NCI-H1417 (cell line): Measurements from ENCODE around the gene MUSK.
"Not testable (repeated sequence)": the region's sequence is repeated elsewhere in the genome, so short reads cannot be mapped to it uniquely, and the experiment has no call there.

Experiments
- DNase-seq, 3 experiments: peaks; one replicate each; lab custom pipeline; 2025; lab: John Stamatoyannopoulos, UW

MUSK gene

DNA sequence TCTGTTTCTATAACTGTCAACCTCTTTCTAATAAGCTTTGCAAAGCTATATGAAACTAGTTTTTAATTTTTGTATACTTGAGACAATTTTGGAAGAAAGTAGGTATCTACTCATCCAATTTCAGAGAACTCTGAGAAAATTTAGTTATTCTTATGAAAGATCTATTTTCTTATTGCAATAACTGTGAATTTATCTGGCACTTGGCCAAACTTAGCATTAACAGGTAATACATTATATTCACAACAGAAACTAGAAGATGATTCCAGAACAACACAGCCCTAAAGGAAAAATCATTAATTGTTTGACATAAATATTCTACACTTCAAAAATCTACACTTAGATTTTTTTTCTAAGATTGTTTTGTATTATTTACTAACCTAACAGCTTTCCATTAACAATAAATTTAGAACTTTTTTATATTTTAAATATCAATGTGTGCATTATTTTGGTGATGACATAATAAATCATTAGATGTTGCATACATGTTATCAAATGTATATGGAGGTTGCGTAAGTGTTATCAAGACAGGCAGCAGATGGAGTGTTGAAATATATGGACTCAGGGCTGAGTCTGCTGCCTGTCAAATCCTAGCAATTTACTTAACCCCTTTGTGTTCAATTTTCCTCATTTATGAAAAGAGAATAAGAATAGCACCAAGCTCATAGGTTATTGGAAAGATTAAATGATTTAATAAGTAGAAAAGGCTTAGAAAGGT, 141.8 kb downstream of the MUSK start:
- DNase-seq, result no peak

- DNase-seq, result peak in 1 of 3 experiments; percentile 13
Observed at GRCh38 chr9:110812886-110813285, 144.3 kb downstream of the MUSK start.

- no peak for DNase-seq
Observed at GRCh38 chr9:110814159-110814558, 145.6 kb downstream of the MUSK start.

GRCh38 chr9:110815361-110815760, 146.8 kb downstream of the MUSK start:
- no peak for DNase-seq

DNA sequence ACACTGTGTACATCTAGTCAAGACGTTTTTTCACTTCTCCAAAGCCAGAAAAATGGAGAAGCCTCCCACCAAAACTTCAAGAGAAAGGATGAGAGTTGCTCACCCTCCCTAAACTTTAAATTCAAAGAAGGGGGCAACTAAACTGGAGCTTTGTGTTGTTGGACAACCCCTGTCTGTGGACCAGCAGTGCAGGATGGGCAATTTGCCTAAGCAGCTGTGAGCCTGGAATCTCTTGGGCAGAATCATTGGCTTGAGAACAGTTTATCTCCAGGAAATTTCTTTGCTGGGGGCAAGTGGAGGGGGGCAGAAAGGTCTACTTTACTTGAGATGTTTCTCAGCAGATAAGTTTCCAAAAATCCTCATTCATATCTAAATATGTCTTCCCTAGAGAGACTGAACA, 151.8 kb downstream of the MUSK start:
- no peak for DNase-seq

GRCh38 chr9:110821064-110821463, 152.5 kb downstream of the MUSK start:
- no peak for DNase-seq

- DNase-seq, result not testable (repeated sequence)
Observed at GRCh38 chr9:110825129-110825528, 156.5 kb downstream of the MUSK start.

- DNase-seq, result no peak
Observed at GRCh38 chr9:110825950-110826349, 157.4 kb downstream of the MUSK start.

GRCh38 chr9:110826400-110826799, 157.8 kb downstream of the MUSK start:
- DNase-seq, result not testable (repeated sequence)

DNA sequence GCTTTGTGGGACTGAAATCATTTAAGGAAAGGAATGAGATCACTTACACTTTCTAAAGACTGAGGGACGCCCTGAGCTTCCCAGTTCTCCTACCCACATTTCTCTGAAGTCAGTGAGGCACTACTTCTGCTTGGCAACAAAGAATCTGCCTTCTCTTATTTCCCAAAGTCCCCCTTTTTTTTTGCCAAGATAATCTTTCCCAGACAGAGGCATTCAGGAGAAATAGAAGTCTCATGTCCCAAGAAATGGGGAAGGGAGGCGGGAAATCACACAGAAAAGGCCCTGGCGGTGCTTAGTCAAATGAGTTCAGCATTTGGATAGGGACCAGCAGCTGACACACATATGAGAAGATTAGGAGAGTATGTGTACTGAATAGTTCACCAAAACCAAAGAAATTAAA, 159.7 kb downstream of the MUSK start:
- DNase-seq, result no peak

GRCh38 chr9:110830495-110830894, 161.9 kb downstream of the MUSK start:
- DNase-seq, result no peak

- no peak for DNase-seq
Observed at GRCh38 chr9:110832926-110833325, 164.3 kb downstream of the MUSK start.

GRCh38 chr9:110835404-110835803, 166.8 kb downstream of the MUSK start:
- no peak for DNase-seq

DNA sequence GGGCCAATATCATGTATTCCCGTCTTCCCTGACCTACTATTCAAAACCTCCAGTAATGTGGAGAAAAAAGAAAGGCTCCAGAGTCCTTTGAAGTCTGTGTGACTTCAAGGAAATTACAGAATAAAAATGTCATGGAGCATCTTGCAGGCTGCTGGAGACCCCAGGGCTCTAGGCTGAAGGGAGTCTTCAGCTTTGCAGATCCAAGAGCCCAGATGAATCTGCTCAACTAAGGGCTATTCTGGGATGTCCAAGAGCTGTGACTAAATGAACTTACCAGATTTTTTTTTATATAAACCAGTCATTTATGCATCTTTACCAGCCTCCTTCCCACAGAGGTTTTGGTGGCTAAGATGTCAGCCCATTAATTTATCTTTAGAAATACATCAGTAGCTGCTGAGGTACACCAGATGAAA, 167.3 kb downstream of the MUSK start:
- DNase-seq, result no peak

GRCh38 chr9:110837401-110838005, 168.9 kb downstream of the MUSK start:
- no peak for DNase-seq

DNA sequence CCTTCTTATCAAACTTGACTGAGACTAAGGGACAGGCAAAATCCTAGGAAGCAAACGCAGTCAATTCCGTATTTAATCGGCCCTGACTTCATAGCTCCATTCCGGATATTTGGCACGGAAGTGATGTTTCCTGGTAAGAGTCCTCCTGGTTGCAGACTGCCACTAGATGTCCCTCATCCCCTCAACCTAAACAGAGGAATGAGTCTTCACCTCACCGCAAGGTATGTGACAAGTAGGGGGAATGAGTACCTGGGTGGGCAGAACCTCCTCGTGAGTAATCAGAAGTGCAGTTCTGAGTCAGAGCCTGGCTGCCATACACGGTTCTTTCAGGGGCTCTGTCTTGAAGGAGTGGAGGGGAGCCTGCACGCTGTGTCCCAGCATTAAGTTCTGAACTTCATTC, 173.6 kb downstream of the MUSK start:
- DNase-seq, result peak in 1 of 3 experiments; percentile 7

- no peak for DNase-seq
Observed at GRCh38 chr9:110842986-110843385, 174.4 kb downstream of the MUSK start.

DNA sequence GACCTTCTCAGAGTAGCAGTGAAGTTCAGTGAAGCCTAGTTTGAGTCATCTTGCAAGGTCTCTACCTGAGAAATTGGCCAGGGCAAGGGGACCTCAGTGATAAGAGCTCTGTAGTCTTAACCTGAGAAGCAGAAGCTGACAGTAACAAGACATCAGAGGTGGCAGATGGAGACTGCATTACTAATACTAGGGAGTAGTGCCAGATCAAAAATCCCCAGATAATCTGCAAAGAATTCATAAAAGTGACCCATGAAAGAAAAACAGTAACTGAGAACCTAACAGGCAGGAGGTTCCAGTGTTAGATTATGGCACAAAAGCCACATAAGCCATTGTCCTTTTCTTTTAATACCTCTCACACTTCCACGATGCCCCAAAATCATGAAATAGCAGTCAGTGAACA, 175.5 kb downstream of the MUSK start:
- no peak for DNase-seq

DNA sequence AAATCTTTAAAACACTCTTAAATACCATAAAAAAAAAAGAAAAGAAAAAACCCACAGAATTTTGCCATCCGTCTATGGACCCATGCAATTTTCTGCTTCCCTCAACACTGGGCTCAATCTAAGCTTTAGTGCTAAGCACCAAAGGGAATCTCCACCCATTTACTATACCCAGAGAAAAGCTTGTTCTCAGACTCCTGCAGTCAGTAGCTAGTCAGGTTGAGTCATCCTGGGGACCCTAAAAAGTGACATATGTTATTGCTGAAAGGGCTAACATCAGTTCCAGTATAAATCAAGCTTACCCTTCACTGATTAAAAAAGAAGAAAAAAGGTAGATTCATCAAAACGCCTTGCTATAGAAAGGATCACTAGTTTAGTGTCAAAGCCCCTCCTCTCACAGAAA, 177.6 kb downstream of the MUSK start:
- DNase-seq, result no peak

- no peak for DNase-seq
Observed at GRCh38 chr9:110847671-110848070, 179.1 kb downstream of the MUSK start.

DNA sequence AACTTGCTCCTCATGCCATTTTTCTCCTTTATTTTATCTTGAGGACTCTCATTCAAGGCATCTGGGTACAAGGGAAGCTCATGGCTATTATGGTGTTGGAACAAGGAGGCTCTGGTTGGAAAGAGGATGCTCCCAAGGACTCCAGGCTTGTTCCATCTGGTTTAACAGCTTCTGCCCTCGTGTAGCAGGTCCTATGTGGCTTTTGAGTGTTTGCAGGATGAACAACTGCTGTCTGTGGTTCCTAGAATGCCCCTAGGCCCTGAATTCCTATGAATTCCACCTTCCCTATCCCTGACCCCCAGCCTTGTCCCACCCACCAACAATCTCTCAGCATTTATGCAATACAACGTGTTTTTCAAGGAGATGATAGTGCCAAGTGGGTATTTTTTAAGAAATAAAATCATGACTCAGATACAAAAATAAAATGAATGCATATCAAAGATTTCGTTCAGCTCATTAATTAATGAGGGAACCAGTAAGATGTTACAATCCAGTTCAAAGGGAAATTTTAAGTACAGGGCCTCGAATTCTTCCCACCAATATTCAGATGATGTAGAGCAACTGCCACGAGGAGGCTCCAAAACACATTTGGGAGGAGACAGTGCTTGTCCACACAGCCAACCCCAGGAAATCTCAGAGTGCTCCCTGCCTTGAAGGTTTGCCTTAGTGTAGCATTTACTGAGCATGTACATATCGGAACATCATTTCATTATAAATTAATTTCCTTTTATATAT, 182.0 kb downstream of the MUSK start:
- peak in 1 of 3 experiments; percentile 10 for DNase-seq
